ENCODE measurements around the gene SPATA13.

DNA sequence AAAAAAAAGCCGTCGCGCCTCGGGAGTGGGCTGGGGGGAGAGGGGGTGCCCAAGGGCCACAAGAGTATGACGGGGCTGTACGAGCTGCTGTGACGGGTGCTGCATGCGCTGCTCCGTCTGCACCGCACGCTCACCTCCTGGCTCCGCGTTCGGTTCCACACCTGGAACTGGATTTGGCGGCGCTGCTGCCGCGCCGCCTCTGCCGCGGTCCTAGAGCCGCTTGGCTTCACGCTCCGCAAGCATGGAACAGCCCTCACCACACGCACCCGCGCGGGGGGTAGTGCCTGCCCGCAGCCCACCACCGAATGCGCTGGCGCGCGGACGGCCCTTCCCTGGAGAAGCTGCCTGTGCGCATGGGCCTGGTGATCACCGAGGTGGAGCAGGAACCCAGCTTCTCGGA lies 167.6 kb downstream of the SPATA13 start:
- TF ChIP-seq, protein P1, sequence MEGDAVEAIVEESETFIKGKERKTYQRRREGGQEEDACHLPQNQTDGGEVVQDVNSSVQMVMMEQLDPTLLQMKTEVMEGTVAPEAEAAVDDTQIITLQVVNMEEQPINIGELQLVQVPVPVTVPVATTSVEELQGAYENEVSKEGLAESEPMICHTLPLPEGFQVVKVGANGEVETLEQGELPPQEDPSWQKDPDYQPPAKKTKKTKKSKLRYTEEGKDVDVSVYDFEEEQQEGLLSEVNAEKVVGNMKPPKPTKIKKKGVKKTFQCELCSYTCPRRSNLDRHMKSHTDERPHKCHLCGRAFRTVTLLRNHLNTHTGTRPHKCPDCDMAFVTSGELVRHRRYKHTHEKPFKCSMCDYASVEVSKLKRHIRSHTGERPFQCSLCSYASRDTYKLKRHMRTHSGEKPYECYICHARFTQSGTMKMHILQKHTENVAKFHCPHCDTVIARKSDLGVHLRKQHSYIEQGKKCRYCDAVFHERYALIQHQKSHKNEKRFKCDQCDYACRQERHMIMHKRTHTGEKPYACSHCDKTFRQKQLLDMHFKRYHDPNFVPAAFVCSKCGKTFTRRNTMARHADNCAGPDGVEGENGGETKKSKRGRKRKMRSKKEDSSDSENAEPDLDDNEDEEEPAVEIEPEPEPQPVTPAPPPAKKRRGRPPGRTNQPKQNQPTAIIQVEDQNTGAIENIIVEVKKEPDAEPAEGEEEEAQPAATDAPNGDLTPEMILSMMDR (conservative IDR thresholded peaks at IDR 0.05; ENCODE audit: low read depth, low read length), result no peak
- no peak for TF ChIP-seq EZH2 (IDR thresholded peaks at IDR 0.05; ENCODE audit: low read length, unreplicated experiment)

Data from PC-3 (cell line).